Amniotic epithelial cell (primary cell): ENCODE data around the gene ZNF17.
A peak's percentile ranks its signal among the peaks of the same experiment; 100 is the strongest.

ENCODE experiments used
- DNase-seq: peaks from one replicate; pipeline ENCODE4 v3.0.0-alpha.2; 2010; ENCODE audit warnings: low read depth

Gene ZNF17

DNA sequence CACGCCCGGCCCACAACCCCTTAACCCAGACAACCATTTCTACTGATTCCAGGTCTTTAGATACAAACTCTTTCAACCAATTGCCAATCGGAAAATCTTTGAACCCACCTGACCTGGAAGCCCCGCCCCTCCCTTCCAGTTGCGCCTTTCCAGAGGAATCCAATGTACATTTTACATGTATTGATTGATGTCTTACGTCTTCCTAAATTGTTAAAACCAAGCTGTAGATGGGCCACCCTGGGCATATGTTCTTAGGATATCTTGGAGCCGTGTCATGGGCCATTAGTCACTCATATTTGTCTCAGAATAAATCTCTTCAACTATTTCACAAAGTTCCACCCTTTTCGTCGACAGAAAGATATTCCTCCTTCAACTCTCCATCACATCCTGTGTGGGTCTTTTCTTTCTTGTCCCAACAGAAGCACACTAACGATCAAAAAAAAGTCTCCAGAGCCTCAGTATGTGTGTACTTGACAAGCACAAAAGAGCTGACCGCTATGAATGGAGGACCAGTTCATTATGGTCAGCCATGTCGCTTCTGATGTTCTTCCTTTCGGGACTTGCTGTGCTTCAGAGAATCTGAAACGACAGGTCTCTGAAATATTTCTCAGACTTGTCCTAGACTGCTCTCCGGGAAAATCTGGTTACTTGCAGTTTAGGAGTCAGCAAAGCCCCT lies 23.6 kb downstream of the ZNF17 start:
- no peak for DNase-seq

DNA sequence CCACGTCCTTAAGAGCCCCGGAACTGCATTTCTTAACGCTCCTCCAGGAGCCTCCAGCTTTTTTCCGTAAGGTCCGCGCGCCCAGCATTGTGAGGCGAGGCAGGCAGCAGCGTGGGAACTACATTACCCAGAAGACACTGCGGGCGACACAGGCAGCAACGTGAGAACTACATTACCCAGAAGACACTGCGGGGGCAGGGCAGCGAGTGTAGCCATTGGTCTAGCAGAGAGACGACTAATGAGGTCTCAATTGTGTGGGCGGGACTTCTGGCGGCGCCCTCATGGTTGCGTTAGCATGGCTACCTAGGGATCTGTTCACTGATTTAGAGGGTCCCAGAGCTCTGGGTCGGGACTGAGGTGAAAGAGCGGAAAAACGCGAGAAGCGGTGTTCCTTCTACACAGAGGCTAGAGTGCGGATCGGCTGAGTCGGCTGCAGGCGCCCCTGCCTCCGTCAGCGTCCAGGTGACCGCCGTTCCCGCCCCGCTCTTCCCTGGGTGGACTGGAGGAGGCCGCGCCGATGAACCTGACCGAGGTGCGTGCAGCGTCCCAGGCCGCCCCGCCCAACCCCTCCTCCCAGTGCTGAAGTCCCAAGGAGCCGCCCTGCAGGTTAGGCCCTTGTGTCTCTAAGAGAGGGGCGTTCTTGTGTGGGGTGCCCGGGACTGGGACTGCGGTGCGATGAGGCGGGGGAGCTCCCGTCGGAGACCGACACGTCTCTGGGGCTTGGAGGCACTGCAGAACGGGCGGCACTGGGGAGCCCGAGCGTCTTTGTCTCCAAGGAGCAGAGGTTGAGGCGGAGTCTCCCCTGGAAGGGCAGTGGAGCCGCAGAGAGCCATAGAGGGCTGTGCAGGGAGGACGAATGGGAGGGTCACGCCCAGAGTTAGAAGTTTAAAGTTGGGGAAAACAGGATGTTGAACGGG lies 24.4 kb downstream of the ZNF17 start, which contains the start of gene ZNF749:
Gene ZNF749, plus strand, starts transcription at position 264 of the 917 bp plus-strand sequence. Its CDS starts 254 bp downstream, at position 518.
- peak; percentile 95 for DNase-seq

DNA sequence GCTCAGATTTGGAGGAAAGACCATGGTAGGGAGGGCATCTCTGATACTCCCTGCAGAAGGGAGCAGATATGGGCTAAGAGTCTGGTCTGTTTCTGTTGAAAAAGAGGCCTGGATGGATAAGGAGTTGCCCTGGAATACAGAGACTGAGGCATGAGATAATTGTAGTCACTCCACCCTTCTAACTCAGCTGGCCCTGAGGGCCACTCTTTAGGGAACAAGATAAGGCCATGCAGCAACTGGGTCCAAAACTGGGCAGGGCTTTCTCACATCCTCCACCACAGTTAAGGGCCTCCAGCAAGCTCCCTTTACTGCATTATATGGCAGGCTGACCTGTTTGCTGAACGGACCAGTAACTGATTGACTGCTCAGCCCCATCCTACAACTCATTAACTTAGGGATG lies 25.5 kb downstream of the ZNF17 start:
- no peak for DNase-seq

DNA sequence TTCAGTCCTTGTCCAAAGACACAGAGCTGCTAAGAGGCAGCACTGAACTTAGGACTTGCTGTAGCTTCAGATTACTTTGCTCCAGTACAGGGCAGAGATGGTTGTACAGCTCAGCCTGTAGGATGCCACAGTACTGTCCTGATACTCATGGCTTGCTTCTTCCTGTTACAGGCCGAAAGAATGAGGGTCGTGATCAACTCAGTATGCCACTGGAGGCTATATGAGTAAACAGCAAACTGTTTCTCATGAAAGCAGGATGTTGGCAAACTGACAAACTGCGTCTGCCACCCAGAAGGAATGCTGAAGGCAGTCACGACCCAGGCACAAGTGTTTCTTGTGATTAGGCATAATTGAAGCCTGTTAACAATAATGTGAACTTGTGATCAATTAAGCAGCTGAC lies 27.0 kb downstream of the ZNF17 start:
- no peak for DNase-seq

DNA sequence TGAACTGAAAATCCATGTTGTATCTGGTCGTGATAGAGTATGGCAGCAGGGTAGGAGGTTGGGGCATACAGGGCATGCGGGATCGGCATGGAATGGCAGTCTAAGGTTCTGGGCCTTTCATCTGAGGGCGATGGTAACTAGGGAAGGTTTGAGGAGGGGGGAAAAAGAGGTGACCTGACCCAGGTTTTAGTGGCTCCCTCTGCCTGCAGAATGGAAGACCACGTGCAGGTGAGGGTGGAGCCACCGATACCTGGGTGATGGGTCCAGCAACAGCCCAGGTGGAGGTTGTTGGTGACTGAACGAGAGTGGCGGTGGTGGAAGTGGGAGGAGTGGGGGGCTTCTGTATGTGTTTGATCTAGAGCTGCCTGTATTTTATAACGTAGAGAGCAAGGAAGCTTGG lies 28.0 kb downstream of the ZNF17 start:
- DNase-seq: no peak

DNA sequence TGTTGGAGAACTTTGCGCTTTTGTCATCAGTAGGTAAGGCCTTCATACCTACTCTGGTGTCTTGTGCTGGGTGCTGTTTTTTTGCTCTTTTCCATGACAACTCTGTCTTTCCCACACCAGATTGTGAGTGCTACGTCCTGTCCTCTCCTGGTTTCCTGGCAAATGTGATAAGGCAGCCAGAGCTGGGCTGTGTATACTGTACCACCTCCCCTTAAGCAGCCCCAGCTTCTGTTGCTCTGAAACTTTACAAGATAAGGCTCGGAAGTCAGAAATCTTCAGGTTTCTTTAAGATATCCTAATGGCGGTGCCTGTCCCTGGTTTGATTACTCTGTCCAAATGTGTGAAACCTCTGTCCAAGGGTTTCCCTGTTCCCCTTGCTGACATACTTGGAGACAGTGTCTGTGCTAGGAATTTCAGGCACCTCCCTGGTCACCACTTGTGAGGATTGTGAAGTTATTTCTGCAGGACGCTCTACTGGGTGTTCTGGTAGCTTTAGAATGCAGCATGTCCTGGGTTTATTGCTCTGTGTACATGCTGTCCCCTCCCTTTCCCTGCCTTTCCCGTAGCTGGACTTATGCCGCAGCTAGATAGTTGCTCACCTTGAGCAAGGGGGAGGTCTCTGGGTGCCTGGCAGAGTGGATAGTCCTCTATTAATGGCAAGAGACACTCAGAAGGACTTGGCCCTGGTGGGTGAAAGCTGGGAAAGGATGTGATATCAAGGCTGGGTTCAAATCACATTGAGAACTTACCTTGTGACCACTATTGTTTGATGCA lies 31.2 kb downstream of the ZNF17 start:
- no peak for DNase-seq

DNA sequence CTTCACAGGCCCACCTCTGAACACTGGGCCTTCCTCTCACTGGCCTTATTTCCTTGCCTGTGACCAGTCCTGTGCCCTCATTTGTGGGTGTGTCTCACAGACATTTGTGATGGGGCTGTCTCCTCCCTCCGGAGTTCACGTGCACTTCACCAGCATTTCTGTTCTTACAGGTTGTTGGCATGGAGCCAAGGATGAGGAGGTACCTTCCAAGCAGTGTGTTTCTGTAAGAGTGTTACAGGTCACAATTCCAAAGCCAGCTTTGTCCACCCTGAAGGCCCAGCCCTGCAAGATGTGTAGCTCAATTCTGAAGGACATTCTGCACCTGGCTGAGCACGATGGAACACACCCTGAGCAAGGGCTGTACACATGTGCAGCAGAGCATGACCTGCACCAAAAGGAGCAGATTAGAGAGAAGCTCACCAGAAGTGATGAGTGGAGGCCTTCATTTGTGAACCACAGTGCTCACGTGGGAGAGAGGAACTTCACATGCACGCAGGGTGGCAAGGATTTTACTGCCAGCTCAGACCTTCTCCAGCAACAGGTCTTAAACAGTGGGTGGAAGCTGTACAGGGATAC lies 32.2 kb downstream of the ZNF17 start:
- no peak for DNase-seq

DNA sequence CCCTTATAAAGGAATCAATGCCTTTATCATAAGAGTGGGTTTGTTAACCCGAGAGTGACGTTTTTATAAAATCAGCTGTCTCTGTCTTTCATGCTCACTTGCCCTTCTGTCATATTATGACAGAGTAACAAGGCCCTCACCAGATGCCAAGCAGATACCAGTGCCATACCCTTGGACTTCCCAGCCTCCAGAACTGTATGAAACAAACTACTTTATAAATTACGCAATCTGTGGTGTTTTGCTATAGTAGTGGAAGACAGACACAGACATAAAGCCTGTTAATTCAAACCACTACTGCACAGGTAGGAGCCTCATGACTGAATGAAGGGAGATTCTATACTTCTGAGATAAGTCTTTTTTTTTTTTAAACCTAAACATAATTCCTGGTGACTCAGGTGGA lies 41.3 kb downstream of the ZNF17 start:
- DNase-seq: no peak

DNA sequence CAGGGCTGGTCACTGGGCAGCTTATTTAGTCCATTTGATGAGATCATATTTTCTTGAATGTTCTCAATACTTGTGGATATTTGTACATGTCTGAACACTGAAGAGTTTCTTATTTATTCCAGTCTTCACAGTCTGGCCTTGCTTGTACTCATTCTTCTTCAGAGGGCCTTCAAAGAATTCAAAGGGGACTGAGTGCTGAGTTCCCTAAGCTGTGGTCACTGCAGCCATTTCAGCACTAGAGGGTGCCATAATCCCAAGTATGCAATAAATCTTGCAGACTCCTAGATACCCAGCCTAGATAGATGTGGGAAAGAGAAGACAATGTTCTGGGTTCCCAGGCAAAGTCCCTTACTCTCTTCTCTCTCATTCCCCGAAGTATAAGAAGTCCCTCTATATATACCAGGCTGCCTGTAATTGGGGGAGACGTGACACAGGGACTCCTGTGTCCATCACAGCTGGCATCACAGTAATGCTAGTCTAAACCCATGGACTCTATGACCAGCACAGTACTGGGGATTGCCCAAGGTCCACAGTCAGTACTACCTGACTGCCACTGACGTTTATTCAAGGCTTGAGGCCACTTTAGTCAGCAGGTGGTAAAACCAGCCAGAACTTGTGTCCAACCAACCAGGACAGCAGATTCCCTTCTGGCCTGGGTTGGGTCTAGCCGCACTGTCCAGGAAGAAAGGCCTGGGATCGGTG lies 54.9 kb downstream of the ZNF17 start:
- peak; percentile 15 for DNase-seq

DNA sequence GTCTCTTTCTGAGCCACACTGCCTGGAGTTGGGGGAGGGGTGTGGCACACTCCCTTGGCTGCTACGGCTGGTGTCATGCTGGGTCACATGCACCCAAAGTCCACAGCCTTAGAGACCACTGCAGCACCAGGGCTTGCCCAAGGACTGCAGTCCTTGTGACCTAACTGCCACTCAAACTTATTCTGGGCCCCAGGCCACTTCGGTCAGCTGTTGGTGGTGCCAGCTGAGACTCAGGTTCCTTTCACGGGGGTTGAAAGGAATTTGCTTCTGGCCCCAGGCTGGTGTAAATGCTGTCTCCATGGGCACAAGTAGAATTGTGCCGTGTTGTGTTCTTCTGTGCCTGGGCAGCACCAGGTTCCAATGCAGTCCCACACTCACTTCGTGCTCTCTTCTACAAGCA lies 55.5 kb downstream of the ZNF17 start:
- DNase-seq: no peak
